ENCODE results near the gene TYROBP.

DNA sequence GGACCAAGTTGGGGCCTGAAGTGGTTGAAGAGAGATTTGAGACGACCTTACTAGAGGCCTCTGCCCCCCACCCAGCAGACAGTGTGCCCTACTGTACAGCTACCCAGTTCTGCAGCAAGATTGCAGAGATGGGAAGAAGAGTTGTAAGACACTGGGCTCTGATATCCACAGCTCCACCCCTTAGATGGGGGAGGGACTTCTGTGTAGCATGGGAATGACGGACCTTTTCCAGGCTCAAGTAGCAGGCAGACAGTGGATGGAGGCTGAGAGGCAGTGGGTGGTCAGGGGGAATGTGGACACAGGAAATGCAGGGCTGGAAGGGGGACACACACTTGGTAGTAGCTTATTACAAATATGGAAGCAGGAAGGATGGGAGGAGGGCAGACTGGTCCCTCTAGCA, 41.0 kb upstream of the TYROBP start:
- TF ChIP-seq, protein P1, sequence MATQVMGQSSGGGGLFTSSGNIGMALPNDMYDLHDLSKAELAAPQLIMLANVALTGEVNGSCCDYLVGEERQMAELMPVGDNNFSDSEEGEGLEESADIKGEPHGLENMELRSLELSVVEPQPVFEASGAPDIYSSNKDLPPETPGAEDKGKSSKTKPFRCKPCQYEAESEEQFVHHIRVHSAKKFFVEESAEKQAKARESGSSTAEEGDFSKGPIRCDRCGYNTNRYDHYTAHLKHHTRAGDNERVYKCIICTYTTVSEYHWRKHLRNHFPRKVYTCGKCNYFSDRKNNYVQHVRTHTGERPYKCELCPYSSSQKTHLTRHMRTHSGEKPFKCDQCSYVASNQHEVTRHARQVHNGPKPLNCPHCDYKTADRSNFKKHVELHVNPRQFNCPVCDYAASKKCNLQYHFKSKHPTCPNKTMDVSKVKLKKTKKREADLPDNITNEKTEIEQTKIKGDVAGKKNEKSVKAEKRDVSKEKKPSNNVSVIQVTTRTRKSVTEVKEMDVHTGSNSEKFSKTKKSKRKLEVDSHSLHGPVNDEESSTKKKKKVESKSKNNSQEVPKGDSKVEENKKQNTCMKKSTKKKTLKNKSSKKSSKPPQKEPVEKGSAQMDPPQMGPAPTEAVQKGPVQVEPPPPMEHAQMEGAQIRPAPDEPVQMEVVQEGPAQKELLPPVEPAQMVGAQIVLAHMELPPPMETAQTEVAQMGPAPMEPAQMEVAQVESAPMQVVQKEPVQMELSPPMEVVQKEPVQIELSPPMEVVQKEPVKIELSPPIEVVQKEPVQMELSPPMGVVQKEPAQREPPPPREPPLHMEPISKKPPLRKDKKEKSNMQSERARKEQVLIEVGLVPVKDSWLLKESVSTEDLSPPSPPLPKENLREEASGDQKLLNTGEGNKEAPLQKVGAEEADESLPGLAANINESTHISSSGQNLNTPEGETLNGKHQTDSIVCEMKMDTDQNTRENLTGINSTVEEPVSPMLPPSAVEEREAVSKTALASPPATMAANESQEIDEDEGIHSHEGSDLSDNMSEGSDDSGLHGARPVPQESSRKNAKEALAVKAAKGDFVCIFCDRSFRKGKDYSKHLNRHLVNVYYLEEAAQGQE (IDR thresholded peaks at IDR 0.05; ENCODE audit: insufficient read depth in 1 of 2, low read depth in 2 of 2, low read length in 1 of 2), result no peak
- TF ChIP-seq, protein P2, sequence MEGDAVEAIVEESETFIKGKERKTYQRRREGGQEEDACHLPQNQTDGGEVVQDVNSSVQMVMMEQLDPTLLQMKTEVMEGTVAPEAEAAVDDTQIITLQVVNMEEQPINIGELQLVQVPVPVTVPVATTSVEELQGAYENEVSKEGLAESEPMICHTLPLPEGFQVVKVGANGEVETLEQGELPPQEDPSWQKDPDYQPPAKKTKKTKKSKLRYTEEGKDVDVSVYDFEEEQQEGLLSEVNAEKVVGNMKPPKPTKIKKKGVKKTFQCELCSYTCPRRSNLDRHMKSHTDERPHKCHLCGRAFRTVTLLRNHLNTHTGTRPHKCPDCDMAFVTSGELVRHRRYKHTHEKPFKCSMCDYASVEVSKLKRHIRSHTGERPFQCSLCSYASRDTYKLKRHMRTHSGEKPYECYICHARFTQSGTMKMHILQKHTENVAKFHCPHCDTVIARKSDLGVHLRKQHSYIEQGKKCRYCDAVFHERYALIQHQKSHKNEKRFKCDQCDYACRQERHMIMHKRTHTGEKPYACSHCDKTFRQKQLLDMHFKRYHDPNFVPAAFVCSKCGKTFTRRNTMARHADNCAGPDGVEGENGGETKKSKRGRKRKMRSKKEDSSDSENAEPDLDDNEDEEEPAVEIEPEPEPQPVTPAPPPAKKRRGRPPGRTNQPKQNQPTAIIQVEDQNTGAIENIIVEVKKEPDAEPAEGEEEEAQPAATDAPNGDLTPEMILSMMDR (IDR thresholded peaks at IDR 0.05), result no peak
- no peak for TF ChIP-seq POLR2AphosphoS5 (IDR thresholded peaks at IDR 0.05; ENCODE audit: low read depth, low read length)
- no peak for TF ChIP-seq TCF7L2 (IDR thresholded peaks at IDR 0.05; ENCODE audit: low read depth, low read length)
